GM12865 (cell line): ENCODE results near the gene LSM4.
"Not testable (repeated sequence)": the region's sequence is repeated elsewhere in the genome, so short reads cannot be mapped to it uniquely, and the experiment has no call there.

Experiments
- DNase-seq: peaks from one replicate; pipeline ENCODE4 v3.0.0; 2010; ENCODE audit warnings: low read depth
- H3K4me3 ChIP-seq: 2 replicates; pipeline ENCODE4 v1.5.1; 2011; ENCODE audit warnings: mild to moderate bottlenecking, low read depth, low read length, control low read depth
- TF ChIP-seq, protein P1 (sequence below): IDR thresholded peaks from 2 replicates; pipeline ENCODE4 v1.5.1; 2011; ENCODE audit warnings: low read length, control low read depth, low read depth, inconsistent platforms; ENCODE audit not compliant: insufficient read depth; ENCODE audit errors: missing control alignments

The LSM4 gene

DNA sequence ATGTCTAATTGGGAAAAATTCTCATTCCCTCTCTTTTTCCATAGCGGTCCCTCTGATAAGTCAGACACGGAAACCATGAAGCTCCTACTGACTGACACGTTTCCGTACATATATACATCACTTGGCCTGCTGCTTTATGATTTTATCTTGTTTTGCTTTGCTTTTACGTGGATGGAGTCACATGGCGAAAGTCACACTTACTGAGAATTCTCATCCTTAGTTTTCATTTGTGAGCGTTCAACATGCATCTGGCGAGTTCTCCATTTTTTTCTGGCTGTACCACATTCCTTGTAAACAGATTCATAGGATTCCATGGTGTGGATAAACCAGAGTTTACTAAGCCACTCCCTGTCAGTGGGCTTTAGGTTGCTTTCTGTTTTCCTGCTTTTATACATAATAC, 38.8 kb upstream of the LSM4 start:
- no peak for DNase-seq
- no peak overlapping the region for H3K4me3 ChIP-seq
- TF ChIP-seq, protein P1, sequence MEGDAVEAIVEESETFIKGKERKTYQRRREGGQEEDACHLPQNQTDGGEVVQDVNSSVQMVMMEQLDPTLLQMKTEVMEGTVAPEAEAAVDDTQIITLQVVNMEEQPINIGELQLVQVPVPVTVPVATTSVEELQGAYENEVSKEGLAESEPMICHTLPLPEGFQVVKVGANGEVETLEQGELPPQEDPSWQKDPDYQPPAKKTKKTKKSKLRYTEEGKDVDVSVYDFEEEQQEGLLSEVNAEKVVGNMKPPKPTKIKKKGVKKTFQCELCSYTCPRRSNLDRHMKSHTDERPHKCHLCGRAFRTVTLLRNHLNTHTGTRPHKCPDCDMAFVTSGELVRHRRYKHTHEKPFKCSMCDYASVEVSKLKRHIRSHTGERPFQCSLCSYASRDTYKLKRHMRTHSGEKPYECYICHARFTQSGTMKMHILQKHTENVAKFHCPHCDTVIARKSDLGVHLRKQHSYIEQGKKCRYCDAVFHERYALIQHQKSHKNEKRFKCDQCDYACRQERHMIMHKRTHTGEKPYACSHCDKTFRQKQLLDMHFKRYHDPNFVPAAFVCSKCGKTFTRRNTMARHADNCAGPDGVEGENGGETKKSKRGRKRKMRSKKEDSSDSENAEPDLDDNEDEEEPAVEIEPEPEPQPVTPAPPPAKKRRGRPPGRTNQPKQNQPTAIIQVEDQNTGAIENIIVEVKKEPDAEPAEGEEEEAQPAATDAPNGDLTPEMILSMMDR = no peak

DNA sequence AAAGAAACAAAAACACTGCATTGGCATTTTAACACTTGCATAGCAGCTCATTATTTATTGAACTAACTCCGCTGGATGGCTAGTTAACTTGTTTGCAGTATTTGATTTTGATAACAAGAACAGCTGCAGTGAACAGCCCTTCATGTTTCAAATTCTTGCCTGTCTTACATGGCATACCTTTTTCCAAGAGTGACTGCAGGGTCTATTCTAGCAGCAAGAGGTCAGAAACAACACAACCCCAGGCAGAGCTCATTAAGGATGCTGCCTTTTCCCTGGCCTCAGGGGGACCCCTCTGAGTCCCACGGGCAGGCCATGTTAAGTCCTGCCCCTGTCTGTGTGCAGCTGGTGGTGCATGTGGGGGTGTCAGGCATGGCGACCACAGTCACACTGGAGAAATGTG, 34.2 kb upstream of the LSM4 start:
- TF ChIP-seq, protein P1 = no peak
- no peak overlapping the region for H3K4me3 ChIP-seq
- no peak for DNase-seq

DNA sequence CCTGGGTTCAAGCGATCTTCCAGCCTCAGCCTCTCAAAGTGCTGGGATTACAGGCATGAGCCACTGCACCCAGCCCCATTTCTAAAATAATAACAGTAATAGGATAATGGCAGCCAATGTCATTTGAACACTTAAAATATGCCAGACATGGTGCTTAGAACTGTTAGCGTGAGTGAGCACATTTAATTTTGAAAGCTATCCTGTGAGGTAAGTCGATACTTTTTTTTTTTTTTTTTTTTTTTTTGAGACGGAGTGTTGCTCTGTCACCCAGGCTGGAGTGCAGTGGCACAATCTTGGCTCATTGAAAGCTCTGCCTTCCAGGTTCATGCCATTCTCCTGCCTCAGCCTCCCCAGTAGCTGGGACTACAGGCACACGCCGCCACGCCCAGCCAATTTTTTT, 31.9 kb upstream of the LSM4 start:
- DNase-seq, H3K4me3 ChIP-seq: not testable (repeated sequence)

DNA sequence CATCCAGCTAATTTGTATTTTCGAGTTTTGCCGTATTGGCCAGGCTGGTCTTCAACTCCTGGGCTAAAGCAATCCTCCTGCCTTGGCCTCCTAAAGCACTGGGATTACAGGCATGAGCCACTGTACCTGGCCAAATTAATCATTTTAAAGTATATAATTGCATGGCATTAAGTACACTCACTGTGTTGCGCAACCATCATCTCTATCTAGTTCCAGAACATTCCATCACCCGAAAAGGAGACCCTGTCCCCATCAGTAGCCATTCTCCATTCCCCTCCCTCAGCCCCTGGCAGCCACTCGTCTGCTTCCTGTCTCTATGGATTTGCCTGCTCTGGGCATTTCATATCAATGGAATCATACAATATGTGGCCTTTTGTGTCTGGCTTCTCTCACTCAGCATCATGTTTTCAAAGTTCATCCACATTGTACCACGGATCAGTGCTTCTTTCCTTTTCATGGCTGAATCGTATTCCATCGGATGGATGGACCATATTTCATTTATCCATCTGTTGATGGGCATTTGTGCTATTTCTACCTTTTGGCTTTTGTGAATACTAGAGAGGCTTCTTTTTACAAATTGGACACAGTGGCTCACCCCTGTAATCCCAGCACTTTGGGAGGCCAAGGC, 30.6 kb upstream of the LSM4 start:
- TF ChIP-seq, protein P1 = no peak
- no peak for DNase-seq
- H3K4me3 ChIP-seq = no peak overlapping the region

DNA sequence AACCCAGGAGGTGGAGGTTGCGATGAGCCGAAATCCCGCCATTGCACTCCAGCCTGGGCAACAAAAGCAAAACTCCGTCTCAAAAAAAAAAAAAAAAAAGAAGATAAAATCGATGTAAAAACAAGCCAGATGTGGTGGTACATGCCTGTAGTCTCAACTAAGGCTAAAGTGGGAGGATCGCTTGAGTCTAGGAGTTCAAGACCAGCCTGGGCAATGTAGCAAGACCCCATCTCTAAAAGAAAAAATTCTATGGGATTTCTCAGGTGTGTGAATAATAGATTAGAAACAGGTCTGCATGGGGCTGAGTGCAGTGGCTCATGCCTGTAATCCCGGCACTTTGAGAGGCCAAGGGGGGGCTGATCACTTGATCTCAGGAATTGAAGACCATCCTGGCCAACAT, 28.7 kb upstream of the LSM4 start:
- no peak for DNase-seq
- TF ChIP-seq, protein P1 = no peak
- no peak overlapping the region for H3K4me3 ChIP-seq

DNA sequence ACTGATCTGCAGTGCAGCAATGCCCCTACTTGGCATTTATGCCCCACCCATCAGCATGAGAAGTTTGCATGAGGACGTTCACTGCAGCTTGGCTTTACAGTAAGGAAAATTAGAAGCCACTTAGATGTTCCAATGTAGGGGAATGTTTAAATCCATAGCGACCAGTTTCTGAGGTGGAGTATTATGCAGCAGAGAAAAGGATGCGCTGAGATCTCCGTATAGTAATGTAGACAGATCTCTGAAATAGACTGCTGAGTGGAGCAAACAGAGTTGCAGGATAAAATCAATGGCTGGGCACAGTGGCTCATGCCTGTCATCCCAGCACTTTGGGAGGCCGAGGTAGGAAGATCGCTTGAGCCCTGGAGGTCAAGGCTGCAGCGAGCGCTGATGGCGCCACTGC, 27.6 kb upstream of the LSM4 start:
- DNase-seq = no peak
- H3K4me3 ChIP-seq = no peak overlapping the region
- TF ChIP-seq, protein P1 = no peak

DNA sequence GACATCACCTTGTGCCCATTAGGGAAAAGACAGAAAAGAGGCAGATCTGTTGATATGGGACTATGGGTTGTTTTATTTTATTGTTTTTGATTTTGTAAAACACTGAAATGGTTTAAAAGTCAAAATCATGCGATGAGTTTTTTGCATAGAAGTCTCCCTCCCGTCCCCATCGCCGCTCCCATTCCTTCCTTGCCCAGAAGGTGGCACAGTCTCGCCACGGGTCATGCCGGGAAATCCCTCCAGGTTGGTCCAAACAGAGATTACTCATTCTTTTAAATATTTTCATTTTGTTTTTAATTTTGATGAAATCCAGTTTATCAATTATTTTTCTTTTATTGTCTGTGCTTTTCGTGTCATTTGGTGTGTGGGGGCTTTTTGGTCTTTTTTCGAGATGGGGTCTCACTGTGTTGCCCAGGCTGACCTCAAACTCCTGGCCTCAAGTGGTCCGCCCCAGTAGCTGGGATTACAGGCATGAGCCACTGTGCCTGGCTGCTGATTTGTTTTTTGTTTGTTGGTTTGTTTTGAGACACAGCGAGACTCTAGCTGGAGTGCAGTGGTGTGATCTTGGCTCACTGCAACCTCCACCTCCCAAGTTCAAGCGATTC, 26.8 kb upstream of the LSM4 start:
- DNase-seq = peak; percentile 62
- TF ChIP-seq, protein P1 = peak; percentile 64
- no peak overlapping the region for H3K4me3 ChIP-seq

DNA sequence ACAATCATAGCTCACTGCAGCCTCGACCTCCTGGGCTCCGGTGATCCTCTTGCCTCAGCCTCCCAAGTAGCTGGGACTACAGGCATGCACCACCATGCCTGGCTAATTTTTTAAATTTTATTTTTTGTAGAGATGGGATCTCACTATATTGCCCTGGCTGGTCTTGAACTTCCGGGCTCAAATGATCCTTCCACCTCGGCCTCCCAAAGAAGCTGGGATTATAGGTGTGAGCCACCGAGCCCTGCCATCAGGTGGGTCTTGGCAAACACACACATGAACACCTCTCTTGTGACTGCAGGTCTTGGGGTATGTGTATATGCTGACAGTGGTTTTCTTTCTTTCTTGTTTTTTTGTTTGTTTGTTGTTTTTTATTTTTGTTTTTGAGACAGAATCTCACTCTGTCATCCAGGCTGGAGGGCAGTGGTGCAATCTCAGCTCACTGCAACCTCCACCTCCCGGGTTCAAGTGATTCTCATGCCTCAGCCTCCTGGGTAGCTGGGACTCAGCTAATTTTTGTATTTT, 26.0 kb upstream of the LSM4 start:
- H3K4me3 ChIP-seq, DNase-seq: not testable (repeated sequence)
